Lower leg skin (tissue), 3 donors: ENCODE data around the gene SDK1.

Source experiments
- POLR2A ChIP-seq, 2 donors: fragments of 450-650 bp; IDR thresholded peaks; one replicate each; pipeline ENCODE4 v1.6.1; 2016 to 2017; ENCODE audit warnings: antibody characterized with exemption in 2 of 2, mild to moderate bottlenecking in 1 of 2, moderate library complexity in 1 of 2
- TF ChIP-seq, protein P1 (sequence below), 3 donors: fragments of 450-650 bp; IDR thresholded peaks; one replicate each; pipeline ENCODE4 v1.5.1; 2016; ENCODE audit warnings: antibody characterized with exemption in 3 of 3, mild to moderate bottlenecking in 3 of 3, moderate library complexity in 2 of 3

DNA sequence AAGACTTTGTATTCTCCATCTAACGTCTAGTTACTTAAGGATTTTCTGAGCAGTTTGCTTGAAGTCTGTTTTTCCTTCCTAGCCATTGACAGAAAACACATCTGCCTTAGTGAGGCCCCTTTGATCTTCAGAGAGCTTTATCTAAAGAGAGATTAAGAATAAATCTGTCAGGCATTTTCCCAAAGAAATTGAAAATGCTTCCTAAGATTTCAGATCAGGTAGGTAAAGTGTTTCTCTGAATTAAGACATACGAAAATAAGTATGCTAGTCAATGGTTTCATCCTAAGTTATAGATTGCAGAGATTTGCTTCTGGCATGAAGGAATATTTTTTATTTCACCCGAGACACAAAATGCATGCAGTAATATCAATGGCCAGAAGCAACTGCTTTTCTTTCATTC is 168.6 kb downstream of the SDK1 start:
- TF ChIP-seq, protein P1, sequence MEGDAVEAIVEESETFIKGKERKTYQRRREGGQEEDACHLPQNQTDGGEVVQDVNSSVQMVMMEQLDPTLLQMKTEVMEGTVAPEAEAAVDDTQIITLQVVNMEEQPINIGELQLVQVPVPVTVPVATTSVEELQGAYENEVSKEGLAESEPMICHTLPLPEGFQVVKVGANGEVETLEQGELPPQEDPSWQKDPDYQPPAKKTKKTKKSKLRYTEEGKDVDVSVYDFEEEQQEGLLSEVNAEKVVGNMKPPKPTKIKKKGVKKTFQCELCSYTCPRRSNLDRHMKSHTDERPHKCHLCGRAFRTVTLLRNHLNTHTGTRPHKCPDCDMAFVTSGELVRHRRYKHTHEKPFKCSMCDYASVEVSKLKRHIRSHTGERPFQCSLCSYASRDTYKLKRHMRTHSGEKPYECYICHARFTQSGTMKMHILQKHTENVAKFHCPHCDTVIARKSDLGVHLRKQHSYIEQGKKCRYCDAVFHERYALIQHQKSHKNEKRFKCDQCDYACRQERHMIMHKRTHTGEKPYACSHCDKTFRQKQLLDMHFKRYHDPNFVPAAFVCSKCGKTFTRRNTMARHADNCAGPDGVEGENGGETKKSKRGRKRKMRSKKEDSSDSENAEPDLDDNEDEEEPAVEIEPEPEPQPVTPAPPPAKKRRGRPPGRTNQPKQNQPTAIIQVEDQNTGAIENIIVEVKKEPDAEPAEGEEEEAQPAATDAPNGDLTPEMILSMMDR (IDR thresholded peaks at IDR 0.05), result no peak
- TF ChIP-seq POLR2A (IDR thresholded peaks at IDR 0.05), result no peak
